HUES64 (cell line): ENCODE results near the gene CYB561A3.
A peak's percentile ranks its signal among the peaks of the same experiment; 100 is the strongest.

Experiments used
- H3K27ac ChIP-seq: 2 replicates; pipeline ENCODE4 v1.7.0; 2013; ENCODE audit warnings: low read depth, low read length, inconsistent platforms
- H3K27me3 ChIP-seq: 2 replicates; pipeline ENCODE4 v1.6.1; 2013; ENCODE audit warnings: mild to moderate bottlenecking, low read length; ENCODE audit not compliant: insufficient read depth
- H3K36me3 ChIP-seq: 2 replicates; pipeline ENCODE4 v1.6.1; 2013; ENCODE audit warnings: mild to moderate bottlenecking, low read length; ENCODE audit not compliant: insufficient read depth
- H3K4me1 ChIP-seq: 2 replicates; pipeline ENCODE4 v1.6.1; 2013; ENCODE audit warnings: mild to moderate bottlenecking, low read length, moderate library complexity; ENCODE audit not compliant: insufficient read depth
- H3K4me3 ChIP-seq: 2 replicates; pipeline ENCODE4 v1.5.1; 2013; ENCODE audit warnings: mild to moderate bottlenecking, low read length, moderate library complexity
- H3K9ac ChIP-seq: 2 replicates; pipeline ENCODE4 v1.6.1; 2013; ENCODE audit warnings: mild to moderate bottlenecking, low read depth, low read length
- H3K9me3 ChIP-seq: 2 replicates; pipeline ENCODE4 v1.6.1; 2013; ENCODE audit warnings: low read depth, low read length; ENCODE audit not compliant: insufficient read depth
- WGBS: fragments of 150-250, 120-280 bp; methylation state at CpG from one replicate; pipeline ENCODE4 v1.1.7; 2013; ENCODE audit warnings: missing lambda C conversion rate; 5-methylcytosine and 5-hydroxymethylcytosine counted together

The CYB561A3 gene

DNA sequence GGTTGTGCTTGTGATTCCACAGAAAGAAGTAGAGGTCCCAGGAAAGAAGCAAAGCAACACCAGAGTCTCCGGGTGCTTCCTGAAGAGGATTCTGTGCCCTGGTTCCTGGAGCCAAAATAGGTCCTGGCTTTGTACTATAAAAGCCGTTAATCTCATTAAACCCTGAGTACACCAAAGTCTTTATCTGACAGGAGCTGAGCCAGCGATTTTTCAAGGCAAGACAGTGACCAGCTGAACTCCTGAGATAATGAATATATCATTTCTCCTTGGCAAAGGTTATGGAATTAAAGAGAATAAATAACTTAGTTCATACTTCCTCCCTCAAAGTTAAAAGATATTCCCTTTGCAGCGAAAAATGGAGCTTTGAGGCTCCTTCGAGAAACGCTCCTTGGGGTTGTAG lies 5.7 kb upstream of the CYB561A3 start:
- 99% methylated on average over 6 of the region's 6 CpGs for WGBS
- H3K9me3 ChIP-seq = peaks cover 9% of the 10 kb centered on the region; the same call in 1 of the 2 replicates
- H3K9ac ChIP-seq = no peak overlapping the region
- H3K4me1 ChIP-seq = no peaks in the 10 kb centered on the region
- peaks cover 73% of the 10 kb centered on the region for H3K36me3 ChIP-seq
- H3K27me3 ChIP-seq = no peaks in the 10 kb centered on the region
- H3K4me3 ChIP-seq = no peak overlapping the region
- no peak overlapping the region for H3K27ac ChIP-seq

DNA sequence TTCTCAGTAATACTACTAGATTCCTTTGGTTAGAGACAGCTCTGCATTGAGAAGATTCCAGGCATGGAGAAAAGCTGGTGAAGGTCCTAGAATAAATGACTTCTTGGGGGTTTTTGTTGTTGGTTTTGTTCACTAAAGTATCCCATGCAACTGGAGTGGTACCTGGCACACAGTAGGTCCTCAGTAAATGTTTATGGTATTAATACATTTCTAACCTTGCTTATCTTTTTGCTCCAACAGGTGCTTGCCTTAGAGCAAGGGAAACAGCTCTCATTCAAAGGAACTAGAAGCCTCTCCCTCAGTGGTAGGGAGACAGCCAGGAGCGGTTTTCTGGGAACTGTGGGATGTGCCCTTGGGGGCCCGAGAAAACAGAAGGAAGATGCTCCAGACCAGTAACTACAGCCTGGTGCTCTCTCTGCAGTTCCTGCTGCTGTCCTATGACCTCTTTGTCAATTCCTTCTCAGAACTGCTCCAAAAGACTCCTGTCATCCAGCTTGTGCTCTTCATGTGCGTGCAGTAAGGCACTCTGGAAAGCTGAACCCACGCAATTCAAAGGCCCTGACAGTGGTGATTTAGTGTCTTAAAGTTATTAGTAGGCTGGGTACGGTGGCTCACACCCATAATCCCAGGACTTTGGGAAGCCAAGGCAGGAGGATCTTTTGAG lies 2.5 kb upstream of the CYB561A3 start:
- 95% methylated on average over 5 of the region's 5 CpGs for WGBS
- no peak overlapping the region for H3K9ac ChIP-seq
- peaks cover 52% of the 10 kb centered on the region for H3K36me3 ChIP-seq

DNA sequence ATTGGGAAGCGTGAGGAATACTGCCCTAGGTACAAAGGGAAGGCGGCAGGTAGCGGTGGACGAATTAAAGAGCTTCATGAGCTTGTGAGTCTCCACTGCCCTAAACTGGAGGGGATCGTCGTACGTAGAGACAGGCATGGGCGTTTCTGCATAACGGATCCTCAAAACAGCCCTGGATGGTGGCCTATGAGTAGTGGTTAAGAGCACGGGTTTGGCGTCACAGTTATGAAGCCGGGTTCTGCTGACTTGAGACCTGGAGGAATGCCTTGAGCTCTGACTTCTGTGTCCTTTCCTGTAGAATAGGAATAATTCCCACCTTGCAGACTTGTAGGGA lies 827 bp upstream of the CYB561A3 start:
- Histone ChIP-seq H3K9ac (peak overlapping the region; percentile 99), H3K9me3 (no peaks in the 10 kb centered on the region), H3K27me3 (no peaks in the 10 kb centered on the region), H3K4me1 (no peaks in the 10 kb centered on the region), H3K4me3 (peak overlapping the region; percentile 80), H3K36me3 (peaks cover 37% of the 10 kb centered on the region), H3K27ac (peak overlapping the region; percentile 100)
- under 1% methylated on average over 12 of the region's 12 CpGs for WGBS

More for the DNA sequence above, 2.5 kb upstream of the CYB561A3 start:
- H3K9me3 ChIP-seq = no peaks in the 10 kb centered on the region
- no peak overlapping the region for H3K27ac ChIP-seq
- H3K27me3 ChIP-seq = no peaks in the 10 kb centered on the region
- H3K4me1 ChIP-seq = no peaks in the 10 kb centered on the region
- no peak overlapping the region for H3K4me3 ChIP-seq

DNA sequence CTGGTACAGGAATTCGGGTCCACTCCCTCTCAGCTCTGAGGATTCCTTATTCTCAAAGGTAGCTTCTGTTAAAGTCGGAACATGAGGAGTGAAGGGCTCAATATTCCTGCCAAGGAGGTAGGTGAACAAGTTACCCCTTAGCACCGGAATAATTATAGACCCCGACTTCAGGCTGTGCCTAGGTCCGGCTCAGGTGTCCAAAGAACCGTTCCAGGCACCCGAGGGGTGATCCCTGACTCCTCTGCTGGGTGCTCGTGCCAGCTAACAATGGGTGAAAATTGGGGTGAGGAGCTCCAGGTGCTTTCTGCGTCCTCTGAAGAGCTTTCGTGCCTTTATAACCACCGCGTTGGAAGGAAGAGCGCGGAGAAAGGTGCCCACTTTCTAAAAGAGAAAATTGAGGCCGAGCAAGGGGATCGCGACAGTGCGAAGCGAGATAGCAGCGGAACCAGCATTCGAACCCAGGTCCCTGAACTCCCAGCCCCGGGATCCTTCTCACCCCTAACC lies 393 bp downstream of the CYB561A3 start:
- H3K9ac ChIP-seq = peak overlapping the region; percentile 99
- peaks cover 24% of the 10 kb centered on the region for H3K36me3 ChIP-seq
- H3K4me3 ChIP-seq = peak overlapping the region; percentile 80
- 6% methylated on average over 22 of the region's 22 CpGs for WGBS
- H3K27ac ChIP-seq = peak overlapping the region; percentile 100
- H3K9me3 ChIP-seq = no peaks in the 10 kb centered on the region
- no peaks in the 10 kb centered on the region for H3K4me1 ChIP-seq
- H3K27me3 ChIP-seq = no peaks in the 10 kb centered on the region

DNA sequence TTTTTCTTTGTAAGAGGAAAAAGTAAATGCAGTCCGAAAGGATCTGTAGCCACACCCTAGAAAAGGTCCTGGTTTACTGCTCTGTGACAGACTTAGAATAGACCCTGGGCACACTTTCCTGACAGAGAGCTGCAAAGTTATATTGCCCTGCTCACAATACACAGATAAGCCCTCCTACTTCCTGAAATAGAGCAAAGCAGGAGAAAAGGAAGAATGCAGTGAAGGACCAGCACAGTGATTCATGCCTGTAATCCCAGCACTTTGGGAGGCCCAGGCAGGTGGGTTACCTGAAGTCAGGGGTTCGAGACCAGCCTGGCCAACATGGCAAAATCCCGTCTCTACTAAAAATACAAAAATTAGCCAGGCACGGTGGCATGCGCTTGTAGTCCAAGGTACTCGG lies 2.2 kb downstream of the CYB561A3 start:
- H3K4me1 ChIP-seq = no peaks in the 10 kb centered on the region

DNA sequence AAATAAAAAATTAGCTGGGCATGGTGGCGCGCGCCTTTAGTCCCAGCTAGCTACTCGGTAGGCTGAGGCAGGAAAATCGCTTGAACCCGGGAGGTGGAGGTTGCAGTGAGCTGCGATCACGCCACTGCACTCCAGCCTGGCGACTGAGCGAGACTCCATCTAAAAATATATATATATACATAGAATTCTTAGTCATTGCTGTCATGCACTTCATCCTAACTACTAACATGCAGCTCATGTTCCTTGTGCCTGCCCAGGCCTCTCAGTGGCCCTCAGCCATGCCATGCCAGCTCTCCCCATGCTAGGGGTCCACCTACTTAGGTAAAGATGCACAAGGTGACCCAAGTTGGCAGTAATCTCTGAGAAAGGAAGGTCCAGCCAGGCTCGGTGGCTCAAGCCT lies 3.1 kb downstream of the CYB561A3 start:
- Histone ChIP-seq H3K27me3 (no peaks in the 10 kb centered on the region), H3K36me3 (peaks cover 3% of the 10 kb centered on the region), H3K4me1 (no peaks in the 10 kb centered on the region), H3K27ac (no peak overlapping the region), H3K9me3 (no peaks in the 10 kb centered on the region), H3K4me3 (no peak overlapping the region), H3K9ac (no peak overlapping the region)
- 98% methylated on average over 9 of the region's 11 CpGs for WGBS

More for the DNA sequence above, 2.2 kb downstream of the CYB561A3 start:
- Histone ChIP-seq H3K9me3 (no peaks in the 10 kb centered on the region), H3K27ac (no peak overlapping the region), H3K9ac (no peak overlapping the region), H3K27me3 (no peaks in the 10 kb centered on the region), H3K36me3 (peaks cover 11% of the 10 kb centered on the region), H3K4me3 (no peak overlapping the region)
- WGBS = 96% methylated on average over 6 of the region's 6 CpGs

DNA sequence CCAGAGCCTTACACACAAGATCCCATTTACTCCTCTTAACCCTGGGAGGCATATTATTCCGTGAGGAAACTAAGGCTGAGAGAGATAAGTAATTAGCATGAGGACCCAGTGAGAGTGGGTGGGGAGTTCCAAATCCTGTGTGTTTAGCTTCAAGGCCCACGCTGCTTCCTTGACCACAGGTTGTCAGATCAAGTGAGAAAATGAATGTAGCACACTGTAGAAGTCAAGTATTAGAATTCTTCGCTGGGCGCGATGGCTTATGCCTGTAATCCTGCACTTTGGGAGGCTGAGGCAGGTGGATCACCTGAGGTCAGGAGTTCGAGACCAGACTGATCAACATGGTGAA lies 3.8 kb downstream of the CYB561A3 start:
- H3K27ac ChIP-seq = no peak overlapping the region
- no peaks in the 10 kb centered on the region for H3K4me1 ChIP-seq
- H3K9ac ChIP-seq = no peak overlapping the region
- peaks cover 5% of the 10 kb centered on the region; the same call in 1 of the 2 replicates for H3K36me3 ChIP-seq
- WGBS = 95% methylated on average over 6 of the region's 6 CpGs
- H3K27me3 ChIP-seq = no peaks in the 10 kb centered on the region
- no peak overlapping the region for H3K4me3 ChIP-seq
- H3K9me3 ChIP-seq = no peaks in the 10 kb centered on the region

DNA sequence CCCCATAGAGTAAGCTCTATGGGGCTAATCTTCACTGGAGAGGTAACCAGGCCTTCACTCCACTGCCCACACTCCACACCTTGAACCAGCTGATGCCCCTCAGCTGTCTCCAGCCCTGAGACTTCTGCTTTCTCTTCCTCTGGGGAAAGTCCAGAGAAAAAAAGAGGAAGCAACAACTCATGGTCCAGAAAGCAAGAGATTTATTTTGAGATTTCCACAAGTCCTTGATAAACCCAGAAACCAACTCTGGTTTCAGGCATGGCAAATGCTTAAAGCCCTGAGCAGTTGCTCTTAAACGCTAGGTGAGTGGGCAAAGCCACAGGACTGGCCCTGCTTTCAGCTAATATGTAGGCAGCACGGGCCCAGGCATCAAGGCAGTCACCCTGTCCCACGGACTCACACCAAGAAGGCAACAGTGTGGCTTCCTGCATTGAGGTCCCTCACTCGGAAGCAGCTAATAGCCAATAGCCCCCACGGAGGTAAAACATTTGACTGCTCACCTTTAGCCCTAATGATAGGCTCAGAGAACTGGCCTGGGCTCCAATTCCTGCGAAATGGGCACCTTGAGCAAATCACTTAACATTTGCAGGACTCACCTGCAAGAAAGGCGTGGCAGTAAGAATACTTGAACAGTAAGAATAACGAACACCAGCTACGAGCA lies 4.3 kb downstream of the CYB561A3 start:
- H3K4me1 ChIP-seq = no peaks in the 10 kb centered on the region

DNA sequence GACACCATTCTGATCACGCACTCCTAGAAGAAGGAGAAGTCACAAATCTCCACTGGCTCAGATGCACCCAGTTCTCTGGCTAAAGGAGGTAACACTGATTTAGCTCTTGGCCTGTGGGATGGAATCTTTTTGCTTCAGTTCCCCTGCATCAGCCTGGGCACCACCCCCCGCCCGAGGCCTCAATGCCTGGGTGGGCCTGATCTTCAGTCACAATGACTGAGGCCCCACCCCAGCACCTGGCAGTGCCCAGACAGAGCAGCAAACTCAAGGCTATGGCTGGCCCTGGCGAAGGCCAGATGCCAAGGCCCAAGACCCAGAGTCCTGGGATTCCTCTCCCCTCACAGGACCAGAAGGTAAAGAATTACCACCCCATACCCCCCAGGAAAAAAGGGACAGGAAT lies 5.0 kb downstream of the CYB561A3 start:
- H3K27me3 ChIP-seq = no peaks in the 10 kb centered on the region
- H3K9ac ChIP-seq = no peak overlapping the region
- no peaks in the 10 kb centered on the region for H3K4me1 ChIP-seq
- peaks cover 13% of the 10 kb centered on the region for H3K36me3 ChIP-seq
- no peak overlapping the region for H3K4me3 ChIP-seq
- H3K27ac ChIP-seq = no peak overlapping the region
- H3K9me3 ChIP-seq = no peaks in the 10 kb centered on the region
- 95% methylated on average over 4 of the region's 4 CpGs for WGBS

More for the DNA sequence above, 4.3 kb downstream of the CYB561A3 start:
- Histone ChIP-seq H3K4me3 (no peak overlapping the region), H3K27ac (no peak overlapping the region), H3K27me3 (no peaks in the 10 kb centered on the region), H3K9ac (no peak overlapping the region), H3K9me3 (no peaks in the 10 kb centered on the region), H3K36me3 (peaks cover 9% of the 10 kb centered on the region; the same call in 1 of the 2 replicates)
- 93% methylated on average over 9 of the region's 9 CpGs for WGBS

DNA sequence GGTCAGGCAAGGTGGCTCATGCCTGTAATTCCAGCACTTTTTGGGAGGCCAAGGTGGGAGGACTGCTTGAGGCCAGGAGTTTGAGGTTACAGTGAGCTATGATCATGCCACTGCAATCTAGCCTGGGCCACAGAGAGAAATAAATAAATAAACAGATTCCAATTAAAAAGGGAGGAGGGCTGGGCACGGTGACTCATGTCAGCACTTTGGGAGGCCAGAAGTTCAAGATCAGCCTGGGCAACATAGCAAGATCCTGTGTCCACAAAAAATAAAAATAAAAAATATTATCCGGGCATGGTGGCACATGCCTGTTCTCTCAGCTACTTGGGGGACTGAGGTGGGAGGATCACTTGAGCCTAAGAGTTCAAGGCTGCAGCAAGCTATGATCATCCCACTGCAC lies 7.5 kb downstream of the CYB561A3 start:
- H3K9ac ChIP-seq = no peak overlapping the region
- no peaks in the 10 kb centered on the region for H3K4me1 ChIP-seq
- no peaks in the 10 kb centered on the region for H3K27me3 ChIP-seq
- WGBS = 100% methylated on average over 2 of the region's 2 CpGs
- peaks cover 19% of the 10 kb centered on the region for H3K36me3 ChIP-seq
- no peak overlapping the region for H3K27ac ChIP-seq
- H3K4me3 ChIP-seq = no peak overlapping the region
- no peaks in the 10 kb centered on the region for H3K9me3 ChIP-seq

DNA sequence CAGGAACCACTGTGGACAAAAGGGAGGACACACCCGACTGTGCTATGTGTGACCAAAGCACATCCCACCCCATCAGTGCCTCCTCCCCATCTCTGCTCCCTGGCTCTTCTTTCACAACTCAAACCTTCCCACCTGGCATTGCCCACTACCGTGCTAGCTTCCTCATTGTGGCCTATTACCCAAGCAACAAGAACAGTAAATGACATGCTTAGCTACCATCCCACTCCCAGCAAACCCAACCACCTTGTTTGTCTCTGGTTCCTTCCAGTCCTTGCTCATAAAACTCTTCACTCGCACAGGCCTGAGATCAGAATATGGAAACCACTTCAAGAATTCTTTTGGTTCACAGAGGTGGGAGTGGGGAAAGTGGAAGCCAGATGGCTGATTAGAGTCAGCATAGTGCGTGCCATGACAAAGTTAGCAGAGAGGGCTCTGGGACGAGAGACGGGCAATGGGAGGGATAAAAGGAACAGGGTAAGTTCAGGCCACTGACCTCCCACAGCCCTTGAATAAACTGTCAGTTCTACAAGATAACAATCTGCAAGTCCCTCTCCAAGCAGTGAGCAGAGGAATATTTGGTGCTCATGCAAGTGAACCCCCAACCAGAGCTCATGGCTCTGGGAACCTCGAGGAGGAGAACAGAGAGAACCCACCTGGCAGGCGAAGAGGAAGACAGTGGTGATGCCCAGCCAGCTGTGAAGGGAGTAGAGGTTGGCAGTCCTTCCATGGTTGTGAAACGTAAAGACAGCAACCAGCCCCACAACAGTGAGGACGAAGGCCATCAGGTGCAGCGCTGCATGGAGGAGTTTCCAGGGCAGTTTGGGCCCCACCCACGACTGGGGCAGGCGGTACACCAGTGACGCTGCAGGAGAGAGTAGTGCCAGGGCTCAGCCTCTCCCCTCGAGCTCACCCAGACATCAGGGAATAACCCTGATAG lies 8.3 kb downstream of the CYB561A3 start:
- no peaks in the 10 kb centered on the region for H3K27me3 ChIP-seq
- H3K27ac ChIP-seq = no peak overlapping the region
- peaks cover 26% of the 10 kb centered on the region for H3K36me3 ChIP-seq
- 93% methylated on average over 15 of the region's 15 CpGs for WGBS
- H3K4me1 ChIP-seq = no peaks in the 10 kb centered on the region
- H3K9ac ChIP-seq = no peak overlapping the region
- no peaks in the 10 kb centered on the region for H3K9me3 ChIP-seq
- no peak overlapping the region for H3K4me3 ChIP-seq
